GM21786 (cell line): ENCODE measurements around the gene CLEC4C.

Experiments used
- ATAC-seq: cut with Tn5 transposase; IDR thresholded peaks from one replicate; pipeline ENCODE4 v1.9.1; 2021; ENCODE audit not compliant: unreplicated experiment

The CLEC4C gene

DNA sequence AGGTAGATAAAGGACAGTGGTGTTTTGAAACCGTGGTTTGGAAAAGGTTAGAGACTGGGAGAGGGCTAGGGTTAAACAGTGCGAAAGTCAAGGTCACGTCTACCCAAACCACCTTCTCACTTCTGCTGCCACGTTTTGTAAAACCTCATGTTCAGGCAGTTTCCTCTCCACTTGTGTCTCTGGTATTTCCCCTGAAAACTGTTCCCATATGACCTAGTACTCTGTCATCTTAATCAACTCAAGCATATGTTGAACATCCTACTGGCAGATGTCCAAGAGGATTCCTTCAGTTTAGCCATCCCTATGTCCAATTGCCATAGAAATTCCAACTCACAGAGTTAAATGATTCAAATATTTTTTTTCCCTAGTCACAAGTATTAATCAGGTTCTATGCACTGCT lies 17.4 kb downstream of the CLEC4C start:
- ATAC-seq: no peak

DNA sequence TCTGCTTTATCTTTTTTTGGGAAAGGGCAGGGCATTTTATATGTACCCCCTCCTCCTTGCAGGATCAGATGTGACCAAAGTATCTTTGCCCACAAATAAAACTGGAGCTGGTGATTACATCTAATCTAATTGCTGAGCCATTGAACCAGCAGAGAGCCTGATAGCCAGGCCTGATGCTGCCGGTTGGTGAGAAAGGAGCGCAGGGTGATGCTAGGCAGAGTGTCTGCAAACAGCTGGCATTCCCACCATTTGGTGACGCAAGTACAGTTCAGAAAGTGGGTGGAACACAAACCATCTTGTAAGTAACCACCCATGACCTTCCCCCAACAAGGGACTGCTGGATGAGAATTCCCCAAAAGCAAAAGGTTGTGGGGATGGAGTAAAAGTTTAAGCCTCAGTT lies 23.2 kb downstream of the CLEC4C start:
- ATAC-seq: no peak

DNA sequence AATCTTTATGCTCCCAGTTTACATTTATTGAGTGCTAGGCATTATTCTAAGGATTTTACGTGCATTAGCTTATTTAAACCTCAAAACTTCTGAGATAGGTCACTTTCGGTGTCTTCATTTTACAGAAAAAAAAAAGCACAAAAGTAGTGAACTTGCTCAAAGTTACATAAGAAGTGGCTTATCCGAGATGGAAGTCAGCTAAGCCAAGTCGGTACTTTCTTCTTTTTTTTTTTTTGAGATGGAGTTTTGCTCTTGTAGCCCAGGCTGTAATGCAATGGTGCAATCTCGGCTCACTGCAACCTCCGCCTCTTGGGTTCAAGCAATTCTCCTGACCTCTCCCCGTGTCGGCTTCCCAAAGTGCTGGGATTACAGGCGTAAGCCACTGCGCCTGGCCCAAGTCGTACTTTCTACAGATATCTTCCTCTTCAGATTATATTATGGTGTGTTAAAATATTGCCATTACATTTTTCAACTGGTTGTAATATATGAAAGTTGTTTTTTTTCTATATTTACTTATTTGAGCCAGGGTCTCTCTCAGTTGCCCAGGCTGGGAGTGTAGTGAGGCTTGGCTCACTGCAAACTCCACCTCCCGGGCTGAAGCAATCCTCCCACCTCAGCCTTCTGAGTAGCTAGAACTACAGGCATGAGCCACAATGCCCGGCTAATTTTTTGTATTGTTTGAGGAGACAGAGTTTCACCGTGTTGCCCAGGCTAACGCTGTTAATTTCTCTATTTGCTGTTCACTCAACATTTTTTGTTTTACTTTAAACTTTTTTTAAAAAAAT lies 27.0 kb downstream of the CLEC4C start:
- no peak for ATAC-seq

DNA sequence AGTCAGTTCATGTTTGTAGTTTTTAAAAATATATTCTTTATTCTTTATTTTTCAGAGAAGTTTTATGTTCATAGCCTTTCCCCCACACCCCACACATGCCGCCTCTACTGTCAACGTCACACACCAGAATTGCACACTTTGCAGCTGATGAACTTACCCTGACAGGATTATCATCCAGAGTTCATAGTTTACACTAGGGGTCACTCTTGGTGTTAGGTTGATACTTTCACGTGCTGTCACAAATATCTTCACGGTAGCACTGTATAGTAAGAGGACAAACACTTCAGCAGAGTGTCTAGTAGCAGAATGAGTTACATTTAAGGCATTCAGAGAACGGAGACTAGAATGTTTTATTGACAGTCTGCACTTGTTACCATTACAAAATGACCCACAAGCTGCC lies 30.8 kb downstream of the CLEC4C start:
- ATAC-seq: no peak

DNA sequence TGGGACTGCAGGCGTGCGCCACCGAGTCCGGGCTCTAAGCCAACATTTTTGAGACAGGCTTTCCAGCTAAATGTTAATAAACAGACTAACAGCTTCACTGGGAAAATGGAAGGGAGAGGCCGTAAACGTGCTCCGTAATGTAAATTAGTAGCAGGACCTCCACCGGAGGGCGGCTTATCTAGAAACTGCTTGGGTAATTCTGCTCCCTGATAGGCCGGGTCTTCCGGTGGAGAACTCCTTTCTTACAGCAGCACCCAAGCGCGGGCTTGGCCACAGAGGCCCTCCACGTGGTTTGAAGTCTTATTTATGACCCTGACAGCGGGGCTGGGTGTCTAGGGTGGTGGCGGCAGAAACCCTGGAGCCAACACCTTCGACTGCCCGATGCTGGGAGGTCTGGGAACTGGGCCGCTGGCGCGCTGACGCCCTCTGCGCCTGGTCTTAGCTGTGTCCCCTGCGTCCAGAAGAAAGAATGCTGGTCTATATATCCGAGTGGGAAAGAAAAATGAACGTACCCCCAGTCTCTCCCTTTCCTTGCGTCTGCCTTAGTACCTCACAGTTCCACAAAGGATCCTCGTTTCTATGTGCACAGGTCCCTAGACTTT lies 34.2 kb downstream of the CLEC4C start:
- ATAC-seq: no peak

DNA sequence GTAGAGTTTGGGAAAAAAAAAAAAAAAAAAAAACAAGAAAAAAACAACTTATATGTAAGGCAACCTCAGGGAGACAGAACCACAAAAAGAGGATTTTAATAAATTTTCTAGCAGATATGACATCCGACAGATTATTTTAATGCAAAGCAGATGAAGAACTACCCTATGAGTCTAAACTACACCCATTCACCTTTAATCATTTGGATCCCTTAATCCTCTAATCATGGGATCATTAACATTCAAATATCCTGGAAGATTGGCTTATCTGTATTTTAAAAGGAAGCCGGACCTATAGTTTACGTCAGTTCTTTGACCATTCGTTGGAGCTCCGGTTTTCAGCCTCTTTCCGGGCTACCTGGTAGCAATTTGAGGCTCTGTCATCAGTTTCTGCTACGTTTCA lies 36.0 kb downstream of the CLEC4C start, which contains the start of gene DPPA3:
Gene DPPA3 (plus strand): TSS at position 301 of the 400 bp plus-strand sequence. CDS start 138 bp downstream, outside the sequence.
- ATAC-seq: no peak

DNA sequence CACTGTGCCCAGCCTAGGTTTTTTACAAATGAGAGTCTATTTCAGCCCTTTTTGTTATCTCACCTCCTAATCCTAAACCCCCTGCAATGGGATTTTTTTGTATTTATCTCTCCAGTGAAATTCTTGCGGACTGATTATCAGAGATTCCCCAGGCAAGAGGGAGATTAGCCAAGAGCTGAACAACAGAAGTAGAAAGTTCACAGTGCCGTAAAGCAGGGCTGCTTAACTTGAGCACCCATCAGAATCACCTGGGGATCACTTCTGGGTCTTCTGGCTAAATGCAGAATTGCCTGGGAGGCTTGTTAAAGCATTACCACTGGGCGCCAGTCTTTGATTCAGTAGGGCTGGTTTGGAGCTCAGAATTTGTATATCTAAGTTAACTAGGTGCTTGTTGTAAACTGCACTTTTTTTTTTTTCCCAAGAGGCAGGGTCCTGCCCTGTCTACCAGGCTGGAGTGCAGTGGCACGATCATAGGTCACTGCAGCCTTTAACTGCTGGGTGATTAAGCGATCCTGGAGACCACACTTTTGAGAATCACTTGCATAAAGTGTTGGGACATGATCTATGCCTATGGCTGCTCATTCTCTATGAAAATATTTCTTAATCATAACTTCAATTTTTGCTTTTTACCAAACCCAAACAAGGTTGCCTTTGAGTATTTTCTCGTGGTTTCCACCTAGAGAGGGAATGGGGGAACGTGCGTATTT lies 37.1 kb downstream of the CLEC4C start:
- ATAC-seq: no peak

DNA sequence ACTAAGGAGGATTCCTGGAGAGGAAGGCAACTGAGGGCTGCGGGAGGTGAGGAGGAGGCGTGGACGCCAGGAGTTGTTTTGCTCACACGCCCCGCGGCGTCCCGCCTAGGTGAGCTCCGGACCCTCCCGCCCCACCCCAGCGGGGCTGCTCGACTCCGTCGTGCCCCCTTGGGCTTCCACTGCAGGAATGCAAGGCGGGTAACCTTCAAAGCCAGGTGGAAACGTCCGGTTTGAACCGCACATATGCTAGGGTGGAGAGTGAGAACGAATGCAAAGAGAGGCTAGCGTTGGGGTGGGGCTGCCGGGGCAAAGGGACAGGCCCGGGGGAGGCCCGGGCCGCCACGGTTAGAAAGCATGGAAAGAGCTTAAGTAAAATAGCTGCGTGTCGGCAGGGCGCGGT lies 41.3 kb downstream of the CLEC4C start:
- ATAC-seq: no peak

DNA sequence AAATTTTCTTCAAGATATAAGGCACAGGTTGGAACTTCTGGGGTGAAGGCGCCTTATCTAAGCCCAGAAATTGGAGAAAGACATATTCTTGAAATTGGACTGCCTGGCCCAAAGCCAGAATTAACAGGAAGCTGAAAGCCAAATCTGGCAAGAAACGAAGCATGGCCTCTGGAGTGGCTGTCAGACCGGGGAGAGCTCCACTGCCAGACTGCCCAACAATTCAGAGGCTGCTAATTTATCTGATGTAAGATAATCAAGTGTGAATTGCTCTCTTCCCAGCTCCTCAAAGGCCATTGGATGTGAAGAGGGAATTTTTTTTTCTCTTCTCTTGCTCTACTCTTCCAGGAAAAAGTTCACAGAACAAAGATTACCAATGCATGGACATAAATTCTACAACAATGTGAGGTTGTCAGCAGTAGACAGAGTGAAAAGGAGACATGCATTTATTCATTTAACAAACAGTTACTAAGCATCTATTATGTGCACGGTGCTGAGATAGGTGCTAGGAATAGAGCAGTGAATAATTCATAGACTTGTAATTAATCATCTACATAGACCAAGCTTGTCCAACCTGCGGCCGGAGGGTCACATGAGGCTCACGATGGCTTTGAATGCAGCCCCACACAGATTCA lies 51.5 kb downstream of the CLEC4C start, which contains the start of gene GDF3:
Gene GDF3 (minus strand): TSS at position 210 of the 632 bp plus-strand sequence. CDS start 47 bp downstream, at position 163.
- no peak for ATAC-seq

DNA sequence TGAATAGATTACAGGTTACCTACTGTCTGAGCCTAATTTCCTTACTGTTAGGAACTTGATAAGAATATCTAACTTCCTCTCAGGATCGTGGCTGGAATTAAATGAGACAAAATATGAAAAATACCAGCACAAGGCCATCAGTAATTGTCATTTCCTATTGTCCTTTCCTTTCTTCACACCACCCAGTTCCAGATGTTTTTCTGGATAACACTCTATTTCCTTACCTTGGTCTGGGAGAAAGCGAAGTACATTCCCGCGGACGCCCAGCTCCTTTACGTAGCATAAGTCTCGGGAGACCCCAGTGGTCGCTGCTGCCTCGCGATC lies 52.0 kb downstream of the CLEC4C start:
- ATAC-seq: no peak

DNA sequence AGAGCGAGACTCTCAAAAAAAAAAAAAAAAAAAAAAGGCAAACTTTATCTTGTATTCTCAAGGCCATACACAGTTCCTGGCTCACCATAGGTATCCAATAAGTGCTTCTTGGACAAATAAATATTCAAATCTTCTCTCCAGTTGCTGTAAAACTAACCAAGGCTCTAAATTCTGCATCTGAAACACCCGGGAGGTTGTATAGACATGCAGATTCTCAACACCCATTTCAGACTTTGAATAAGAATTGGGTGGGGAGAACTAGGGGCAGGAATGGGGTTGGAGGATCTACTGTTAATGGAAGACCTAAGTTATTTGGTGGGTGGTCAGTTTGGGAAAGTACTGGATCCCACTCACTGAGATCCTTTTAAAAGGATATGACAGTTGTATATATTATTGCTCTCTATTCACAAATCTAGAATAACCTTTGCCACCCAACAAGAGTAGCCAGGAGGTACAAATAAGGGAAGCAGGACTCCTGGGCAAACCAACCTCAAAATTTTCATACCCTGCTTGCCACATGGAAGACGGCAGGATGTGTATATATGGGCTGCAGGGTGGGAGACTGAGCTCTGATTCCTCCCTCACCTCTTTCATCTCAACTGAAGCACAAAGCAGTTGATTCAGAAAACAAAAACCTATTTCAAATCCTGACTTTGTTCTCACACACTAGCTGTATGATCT lies 52.5 kb downstream of the CLEC4C start:
- ATAC-seq: no peak

DNA sequence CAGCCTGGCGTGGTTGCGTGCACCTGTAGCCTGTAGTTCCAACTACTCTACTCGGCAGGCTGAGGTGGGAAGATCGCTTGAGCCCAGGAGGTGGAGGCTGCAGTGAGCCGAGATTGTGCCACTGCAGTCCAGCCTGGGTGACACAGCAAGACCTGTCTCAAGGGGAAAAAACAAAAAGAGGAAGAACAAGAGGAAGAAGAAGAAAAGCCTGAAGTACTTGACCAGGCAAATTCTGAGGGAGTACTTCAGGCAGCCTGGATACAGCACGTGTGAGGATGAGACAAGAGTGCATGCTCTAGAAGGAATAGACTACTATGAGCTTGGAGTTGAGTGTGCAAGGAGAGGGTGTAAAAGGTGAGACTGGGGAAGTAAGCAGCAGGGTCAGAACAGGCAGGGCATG lies 53.4 kb downstream of the CLEC4C start:
- no peak for ATAC-seq

DNA sequence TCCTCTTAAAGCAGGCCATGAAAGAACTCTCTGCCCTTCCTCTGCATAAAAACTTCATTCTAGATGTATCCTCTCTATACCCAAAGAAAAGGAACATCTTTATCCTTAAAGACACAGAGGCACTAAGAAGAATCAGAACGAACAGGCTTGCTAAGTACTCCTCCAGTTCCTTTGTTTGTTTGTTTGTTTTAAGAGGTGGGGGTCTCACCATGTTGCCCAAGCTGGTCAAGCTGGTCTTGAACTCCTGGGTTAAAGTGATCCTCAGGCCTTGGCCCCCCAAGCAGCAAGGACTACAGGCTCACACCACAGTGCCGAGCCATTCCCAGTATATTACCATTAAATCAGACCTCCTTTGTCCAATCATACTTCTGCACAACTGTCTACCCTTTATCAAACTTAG lies 65.6 kb downstream of the CLEC4C start:
- no peak for ATAC-seq
